ENCODE measurements around the gene VSIR.

The VSIR gene

GRCh38 chr10:71753091-71753959, 20.0 kb downstream of the VSIR start:
- H3K4me3 ChIP-seq (ENCODE audit: low read depth, low read length), result no peak overlapping the region
- no peak for TF ChIP-seq CTCF (IDR thresholded peaks at IDR 0.05; ENCODE audit: low read depth, low read length)

GRCh38 chr10:71752391-71753090, 20.8 kb downstream of the VSIR start:
- no peak overlapping the region for H3K4me3 ChIP-seq (ENCODE audit: low read depth, low read length)
- TF ChIP-seq CTCF (IDR thresholded peaks at IDR 0.05; ENCODE audit: low read depth, low read length), result no peak

GRCh38 chr10:71751515-71752224, 21.6 kb downstream of the VSIR start:
- TF ChIP-seq CTCF (IDR thresholded peaks at IDR 0.05; ENCODE audit: low read depth, low read length), result no peak

GRCh38 chr10:71750986-71751385, 22.3 kb downstream of the VSIR start:
- no peak for TF ChIP-seq CTCF (IDR thresholded peaks at IDR 0.05; ENCODE audit: low read depth, low read length)
- no peak overlapping the region for H3K4me3 ChIP-seq (ENCODE audit: low read depth, low read length)

More at GRCh38 chr10:71751515-71752224, 21.6 kb downstream of the VSIR start:
- H3K4me3 ChIP-seq (ENCODE audit: low read depth, low read length), result no peak overlapping the region

- H3K4me3 ChIP-seq (ENCODE audit: low read depth, low read length), result no peak overlapping the region
- TF ChIP-seq CTCF (IDR thresholded peaks at IDR 0.05; ENCODE audit: low read depth, low read length), result no peak
These were observed 23.0 kb downstream of the VSIR start for GRCh38 chr10:71750124-71750841.

GRCh38 chr10:71749396-71749795, 23.9 kb downstream of the VSIR start:
- TF ChIP-seq CTCF (IDR thresholded peaks at IDR 0.05; ENCODE audit: low read depth, low read length), result no peak
- no peak overlapping the region for H3K4me3 ChIP-seq (ENCODE audit: low read depth, low read length)

Measured in WI38 (cell line).